UCSD-AML1 (cell line): ENCODE results near the gene SSR4.

ENCODE experiments used
- DNase-seq: peaks from one replicate; lab custom pipeline; 2025; ENCODE audit not compliant: unreplicated experiment; lab: John Stamatoyannopoulos, UW

SSR4 gene

DNA sequence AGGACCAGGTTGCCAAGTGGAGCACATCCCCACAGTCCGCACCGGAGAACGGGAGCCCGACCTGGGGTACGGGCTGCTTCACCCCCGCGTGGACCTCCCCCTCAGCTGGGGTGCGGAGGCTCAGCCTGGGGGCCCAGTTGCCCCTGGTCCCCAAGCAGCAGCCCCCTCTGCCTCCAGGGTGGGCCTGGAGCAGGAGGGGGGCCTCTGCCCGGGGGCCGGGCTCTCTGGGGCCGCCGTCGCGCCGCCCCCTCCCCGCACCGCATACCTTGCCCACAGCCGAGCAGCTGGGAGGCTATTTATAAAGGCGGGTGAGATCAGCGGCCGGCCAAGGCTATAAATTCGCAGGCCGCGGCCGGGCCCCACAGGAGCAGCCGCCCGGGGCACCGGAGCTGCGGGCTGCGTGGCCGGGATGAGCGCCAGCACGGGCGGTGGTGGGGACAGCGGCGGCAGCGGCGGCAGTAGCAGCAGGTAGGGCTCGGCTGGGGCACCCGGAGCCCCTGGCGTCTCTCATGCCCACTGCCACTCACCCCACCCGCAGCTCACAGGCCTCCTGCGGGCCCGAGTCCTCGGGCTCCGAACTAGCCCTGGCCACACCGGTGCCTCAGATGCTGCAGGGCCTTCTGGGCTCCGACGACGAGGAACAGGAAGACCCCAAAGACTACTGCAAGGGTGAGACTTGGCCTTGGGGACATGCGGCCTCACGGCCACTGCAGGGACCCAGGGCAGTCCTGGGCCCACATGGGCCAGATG is 13.6 kb upstream of the SSR4 start, which contains the start of gene SRPK3:
TSS of gene SRPK3 (plus strand) at position 364 of the 750 bp plus-strand sequence. CDS start at position 410, 46 bp downstream.
- no peak for DNase-seq

- DNase-seq: no peak
Measured at GRCh38 chrX:153781428-153782047, 12.9 kb upstream of the SSR4 start.

DNA sequence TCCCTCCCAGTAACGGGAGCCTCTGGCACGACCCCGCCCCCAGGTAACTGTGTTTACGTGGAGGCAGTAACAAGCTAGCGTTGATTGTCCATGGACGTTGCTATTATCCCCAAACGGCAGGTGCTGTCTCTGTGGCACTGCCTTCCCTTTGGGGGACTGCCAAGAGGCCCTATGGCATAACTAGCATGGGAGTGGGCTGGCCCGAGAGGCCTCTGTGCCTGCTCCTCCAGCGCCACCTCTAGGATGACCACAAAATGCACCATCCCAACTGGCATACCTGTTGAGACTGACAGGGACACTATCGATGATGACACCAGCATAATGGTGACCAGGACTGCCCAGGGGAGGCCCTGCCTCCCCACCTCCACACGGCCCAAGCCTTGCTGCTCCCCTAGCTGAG is 12.2 kb upstream of the SSR4 start:
- no peak for DNase-seq

DNA sequence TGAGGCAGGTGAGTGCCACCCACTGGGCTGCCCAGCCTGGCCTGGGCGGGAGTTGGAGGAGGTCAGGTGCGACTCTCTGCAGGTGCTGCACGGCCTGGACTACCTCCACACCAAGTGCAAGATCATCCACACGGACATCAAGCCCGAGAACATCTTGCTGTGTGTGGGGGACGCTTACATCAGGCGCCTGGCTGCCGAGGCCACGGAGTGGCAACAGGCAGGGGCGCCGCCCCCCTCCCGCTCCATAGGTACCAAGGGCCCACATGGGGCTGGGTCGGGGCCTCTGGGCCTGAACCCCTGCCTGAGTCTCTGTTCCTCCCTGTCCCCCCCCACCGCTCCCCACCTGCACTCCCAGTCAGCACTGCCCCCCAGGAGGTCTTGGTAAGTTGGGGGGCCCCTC is 11.6 kb upstream of the SSR4 start:
- DNase-seq: no peak

- no peak for DNase-seq
Measured at GRCh38 chrX:153783378-153784013, 11.0 kb upstream of the SSR4 start.

DNA sequence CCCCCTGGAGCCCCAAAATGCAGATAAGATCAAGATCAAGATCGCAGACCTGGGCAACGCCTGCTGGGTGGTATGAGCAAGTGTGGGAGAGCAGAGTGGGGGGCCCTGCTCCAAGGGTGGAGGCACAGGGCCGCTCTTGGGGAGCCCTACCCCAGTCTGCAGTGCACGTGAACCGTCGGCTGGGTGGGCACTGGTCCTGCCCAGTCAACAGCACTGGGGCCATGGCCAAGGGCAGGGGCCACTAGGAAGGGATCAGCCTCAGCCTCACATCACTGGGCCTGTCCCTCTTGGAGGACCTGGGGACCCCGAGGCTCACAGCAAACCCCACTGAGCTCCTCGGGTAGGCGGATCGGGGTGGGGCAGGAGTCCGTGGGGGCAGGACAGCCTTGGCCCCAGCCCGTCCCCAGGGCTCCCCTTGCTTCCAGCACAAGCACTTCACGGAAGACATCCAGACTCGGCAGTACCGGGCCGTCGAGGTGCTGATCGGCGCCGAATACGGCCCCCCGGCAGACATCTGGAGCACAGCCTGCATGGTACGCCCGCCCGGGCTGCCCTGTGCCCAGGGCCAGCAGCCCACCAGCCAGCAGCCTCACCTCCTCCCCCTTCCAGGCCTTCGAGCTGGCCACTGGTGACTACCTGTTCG is 10.0 kb upstream of the SSR4 start:
- no peak for DNase-seq

DNA sequence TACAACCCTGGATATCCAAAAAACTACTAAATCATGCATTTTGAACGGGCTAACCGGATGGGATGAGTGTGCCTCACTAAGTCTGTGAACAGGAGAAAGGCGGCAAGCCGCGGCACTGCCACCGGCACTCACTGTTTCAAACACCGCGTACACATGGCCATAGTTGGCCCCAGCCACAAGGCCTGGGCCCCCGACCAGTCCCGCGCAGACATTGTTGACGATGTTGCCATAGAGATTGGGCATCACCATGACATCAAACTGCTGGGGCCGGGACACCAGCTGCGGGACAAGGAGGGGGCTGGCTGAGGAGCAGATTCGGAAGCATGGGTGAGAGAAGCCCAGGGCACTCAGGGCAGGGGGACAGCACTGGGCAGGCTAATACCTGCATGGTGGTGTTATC is 7.8 kb upstream of the SSR4 start:
- no peak for DNase-seq

DNA sequence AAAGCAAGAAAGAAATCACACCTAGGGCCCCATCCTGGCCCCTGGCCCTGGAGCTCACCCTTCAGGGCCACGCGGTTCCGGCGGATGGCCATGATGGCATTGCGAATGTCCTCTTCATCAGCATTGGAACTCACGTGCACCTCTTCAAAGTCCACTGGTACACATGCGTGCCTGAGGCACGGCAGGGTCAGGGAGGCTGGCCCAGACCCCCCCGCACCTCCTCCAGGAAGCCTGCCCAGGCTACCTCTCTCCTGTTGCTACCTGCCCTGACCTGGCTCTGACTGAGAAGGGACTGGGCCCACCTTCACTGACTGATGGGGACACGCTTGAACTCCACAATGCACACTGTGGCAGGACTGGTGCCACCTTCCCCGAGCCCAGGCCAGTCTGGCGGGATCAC is 4.8 kb upstream of the SSR4 start:
- no peak for DNase-seq

DNA sequence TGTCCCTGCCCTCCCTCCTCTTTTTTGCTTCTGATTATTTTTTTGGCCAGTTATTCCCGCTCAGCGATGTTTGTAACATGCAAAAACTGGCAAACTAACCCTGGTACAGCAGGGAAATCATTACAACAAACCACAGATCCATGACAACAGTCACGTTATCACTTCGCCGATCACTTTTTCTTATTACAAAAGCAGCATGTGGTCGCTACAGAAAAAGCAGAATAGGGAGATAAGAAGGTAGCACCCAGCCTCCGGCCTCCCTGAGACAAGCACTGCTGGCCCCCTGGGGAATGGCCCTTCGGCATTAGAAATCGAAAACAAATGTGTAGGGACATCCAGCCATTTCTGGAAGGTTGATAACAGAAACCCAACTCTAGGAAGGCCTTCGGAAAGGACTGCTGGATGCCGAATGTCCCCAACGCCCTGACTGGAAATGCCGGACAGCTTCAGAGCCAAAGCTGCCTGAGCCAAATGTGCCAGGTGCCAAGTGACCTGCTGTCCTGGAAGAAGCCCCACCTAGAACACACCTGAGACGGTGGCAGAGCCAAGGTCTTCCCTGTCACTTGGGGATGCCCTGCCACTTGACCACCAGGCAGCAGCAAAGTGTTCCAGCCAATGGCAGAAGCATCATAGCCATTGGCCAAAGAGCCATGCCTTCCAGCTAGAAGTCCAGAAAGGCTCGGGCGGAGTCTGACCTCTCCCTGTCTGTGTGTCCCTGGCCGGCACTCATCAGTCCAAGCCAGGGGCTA is 3.2 kb upstream of the SSR4 start:
- DNase-seq: no peak

- no peak for DNase-seq
Measured at GRCh38 chrX:153792368-153792767, 2.1 kb upstream of the SSR4 start.

- peak; percentile 44 for DNase-seq
Measured at GRCh38 chrX:153793291-153793690, 1.2 kb upstream of the SSR4 start.

GRCh38 chrX:153794897-153795816 is 689 bp downstream of the SSR4 start:
- DNase-seq: no peak

DNA sequence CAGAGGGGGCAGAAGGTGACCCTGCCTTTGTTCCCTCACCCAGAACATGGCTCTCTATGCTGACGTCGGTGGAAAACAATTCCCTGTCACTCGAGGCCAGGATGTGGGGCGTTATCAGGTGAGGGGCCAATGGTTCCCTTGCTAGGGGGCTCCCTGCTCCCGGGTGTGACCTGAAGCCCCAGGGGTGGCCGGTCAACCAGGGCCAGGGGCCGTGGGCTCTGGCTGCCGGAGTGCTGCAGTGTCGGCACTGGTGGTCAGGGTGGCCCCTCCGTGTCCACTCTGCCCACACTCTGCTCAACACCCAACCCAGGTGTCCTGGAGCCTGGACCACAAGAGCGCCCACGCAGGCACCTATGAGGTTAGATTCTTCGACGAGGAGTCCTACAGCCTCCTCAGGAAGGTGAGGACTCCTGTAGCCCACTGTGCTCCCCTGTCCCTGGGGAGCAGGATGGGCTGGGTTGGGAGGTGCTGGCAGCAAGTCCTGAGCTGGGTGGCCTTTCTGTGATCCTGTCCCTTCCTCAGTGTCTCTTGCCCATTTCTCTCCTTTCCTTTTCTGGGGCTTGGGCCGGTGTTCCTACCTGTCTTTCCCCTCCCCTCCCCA is 3.0 kb downstream of the SSR4 start:
- DNase-seq: no peak

GRCh38 chrX:153799326-153799725 is 4.9 kb downstream of the SSR4 start:
- DNase-seq: no peak

DNA sequence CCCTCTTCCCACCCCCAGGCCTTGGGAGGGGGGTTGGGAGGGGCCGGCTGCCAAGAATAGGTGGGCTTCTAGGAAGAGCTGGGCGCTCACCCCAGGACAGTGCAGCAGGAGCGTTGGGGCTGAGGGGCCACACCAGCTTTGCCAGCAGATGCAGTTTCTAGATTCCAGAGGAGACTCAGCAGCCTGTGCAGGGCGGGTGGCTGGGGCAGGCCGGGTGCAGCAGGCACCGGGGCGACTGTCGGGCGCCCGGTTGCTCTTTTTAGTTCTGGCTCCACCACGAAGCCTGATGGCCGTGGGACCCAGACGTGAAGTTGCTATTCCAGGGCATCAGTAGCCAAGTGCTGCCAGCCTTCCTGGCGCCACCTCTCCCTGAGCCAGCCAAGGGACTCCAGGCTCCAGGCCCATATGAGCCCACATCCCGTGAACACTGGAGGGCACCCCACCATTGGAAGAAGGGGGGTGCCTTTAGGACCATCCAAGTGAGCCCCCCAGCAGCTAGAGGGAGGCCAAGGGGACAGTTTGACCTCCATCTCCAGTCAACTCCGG is 5.8 kb downstream of the SSR4 start:
- no peak for DNase-seq

DNA sequence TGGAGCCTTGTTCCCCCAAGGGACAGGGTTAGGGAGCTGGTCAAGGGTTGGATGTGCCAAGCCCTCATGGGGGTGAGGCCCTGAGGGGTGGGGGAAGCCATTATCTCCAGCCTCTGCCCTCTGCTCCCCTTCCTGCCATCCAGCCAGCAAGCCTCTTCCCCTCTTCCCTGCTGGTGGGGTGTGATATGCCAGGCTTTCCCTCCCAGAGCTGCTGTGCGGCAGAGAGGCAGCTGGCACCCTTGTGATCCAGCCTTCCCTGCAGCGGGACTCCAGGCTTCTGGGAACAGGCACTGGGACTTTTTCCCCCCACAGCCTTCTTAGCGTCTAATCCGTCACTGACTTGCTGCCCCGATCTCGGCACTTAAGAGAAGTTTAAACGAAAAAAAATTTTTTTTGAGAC is 6.3 kb downstream of the SSR4 start:
- DNase-seq: no peak

GRCh38 chrX:153801669-153802068 is 7.2 kb downstream of the SSR4 start:
- DNase-seq: no peak

DNA sequence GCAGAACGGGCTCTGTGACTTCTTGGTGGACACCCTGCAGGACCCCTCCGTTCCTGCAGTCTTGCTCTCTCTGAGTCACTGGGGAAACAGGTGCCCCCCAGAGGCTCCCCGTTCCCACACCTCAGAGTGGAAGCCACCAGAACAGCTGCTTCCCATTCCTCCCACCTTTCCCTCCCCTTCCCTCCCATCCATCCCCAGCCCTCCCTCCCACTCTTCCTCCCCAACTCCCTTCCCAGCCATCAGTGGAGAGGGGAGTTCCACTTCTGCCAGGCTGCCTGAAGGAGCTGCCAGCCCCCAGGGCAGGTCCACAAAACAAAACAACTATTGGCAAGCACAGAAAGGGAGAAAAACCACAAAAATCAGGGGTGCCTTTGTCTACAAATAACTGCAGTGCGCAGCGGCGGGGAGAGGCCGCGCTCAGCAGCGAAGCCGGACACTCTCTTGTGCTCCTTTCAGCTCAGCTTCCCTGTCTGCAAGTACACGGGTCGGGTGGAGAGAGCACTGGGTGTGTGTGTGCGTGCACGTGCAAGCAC is 8.1 kb downstream of the SSR4 start:
- no peak for DNase-seq
